ENCODE measurements around the gene FAM229B. TPM values are rescaled to one million over a fixed set of nuclear protein-coding genes. Genes with fewer than 3 reads are reported as not detected.

The FAM229B gene
- total RNA-seq, 1 experiment from 2014 or later = 20.0 TPM

- no peak overlapping the region for H3K4me3 Mint-ChIP-seq
- peaks cover 10% of the 10 kb centered on the region for H3K4me1 Mint-ChIP-seq
- H3K27ac Mint-ChIP-seq = no peak overlapping the region
- DNase-seq (ENCODE audit: low spot score) (no peak), ATAC-seq (no peak)
- CTCF ChIA-PET = interaction anchor here (1.6 kb wide), 1 partner anchor 36 kb away, joined by 6 read pairs; the partner anchor contains the start of genes FAM229B and TUBE1
- TF ChIP-seq, protein P1, sequence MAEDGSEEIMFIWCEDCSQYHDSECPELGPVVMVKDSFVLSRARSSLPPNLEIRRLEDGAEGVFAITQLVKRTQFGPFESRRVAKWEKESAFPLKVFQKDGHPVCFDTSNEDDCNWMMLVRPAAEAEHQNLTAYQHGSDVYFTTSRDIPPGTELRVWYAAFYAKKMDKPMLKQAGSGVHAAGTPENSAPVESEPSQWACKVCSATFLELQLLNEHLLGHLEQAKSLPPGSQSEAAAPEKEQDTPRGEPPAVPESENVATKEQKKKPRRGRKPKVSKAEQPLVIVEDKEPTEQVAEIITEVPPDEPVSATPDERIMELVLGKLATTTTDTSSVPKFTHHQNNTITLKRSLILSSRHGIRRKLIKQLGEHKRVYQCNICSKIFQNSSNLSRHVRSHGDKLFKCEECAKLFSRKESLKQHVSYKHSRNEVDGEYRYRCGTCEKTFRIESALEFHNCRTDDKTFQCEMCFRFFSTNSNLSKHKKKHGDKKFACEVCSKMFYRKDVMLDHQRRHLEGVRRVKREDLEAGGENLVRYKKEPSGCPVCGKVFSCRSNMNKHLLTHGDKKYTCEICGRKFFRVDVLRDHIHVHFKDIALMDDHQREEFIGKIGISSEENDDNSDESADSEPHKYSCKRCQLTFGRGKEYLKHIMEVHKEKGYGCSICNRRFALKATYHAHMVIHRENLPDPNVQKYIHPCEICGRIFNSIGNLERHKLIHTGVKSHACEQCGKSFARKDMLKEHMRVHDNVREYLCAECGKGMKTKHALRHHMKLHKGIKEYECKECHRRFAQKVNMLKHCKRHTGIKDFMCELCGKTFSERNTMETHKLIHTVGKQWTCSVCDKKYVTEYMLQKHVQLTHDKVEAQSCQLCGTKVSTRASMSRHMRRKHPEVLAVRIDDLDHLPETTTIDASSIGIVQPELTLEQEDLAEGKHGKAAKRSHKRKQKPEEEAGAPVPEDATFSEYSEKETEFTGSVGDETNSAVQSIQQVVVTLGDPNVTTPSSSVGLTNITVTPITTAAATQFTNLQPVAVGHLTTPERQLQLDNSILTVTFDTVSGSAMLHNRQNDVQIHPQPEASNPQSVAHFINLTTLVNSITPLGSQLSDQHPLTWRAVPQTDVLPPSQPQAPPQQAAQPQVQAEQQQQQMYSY (CRISPR knock-in tag; IDR thresholded peaks at IDR 0.05) = no peak
- no peak for TF ChIP-seq NR1H2 (CRISPR knock-in tag; IDR thresholded peaks at IDR 0.05)
- no peak for TF ChIP-seq KAT7 (CRISPR knock-in tag; IDR thresholded peaks at IDR 0.05; ENCODE audit: borderline replicate concordance)
- no peak for TF ChIP-seq ZNF671 (CRISPR knock-in tag; IDR thresholded peaks at IDR 0.05)
- TF ChIP-seq, protein P2, sequence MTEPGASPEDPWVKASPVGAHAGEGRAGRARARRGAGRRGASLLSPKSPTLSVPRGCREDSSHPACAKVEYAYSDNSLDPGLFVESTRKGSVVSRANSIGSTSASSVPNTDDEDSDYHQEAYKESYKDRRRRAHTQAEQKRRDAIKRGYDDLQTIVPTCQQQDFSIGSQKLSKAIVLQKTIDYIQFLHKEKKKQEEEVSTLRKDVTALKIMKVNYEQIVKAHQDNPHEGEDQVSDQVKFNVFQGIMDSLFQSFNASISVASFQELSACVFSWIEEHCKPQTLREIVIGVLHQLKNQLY (CRISPR knock-in tag; IDR thresholded peaks at IDR 0.05) = no peak
- TF ChIP-seq IRF2 (CRISPR knock-in tag; IDR thresholded peaks at IDR 0.05; ENCODE audit: borderline replicate concordance, low read depth) = no peak
- TF ChIP-seq, protein P3, sequence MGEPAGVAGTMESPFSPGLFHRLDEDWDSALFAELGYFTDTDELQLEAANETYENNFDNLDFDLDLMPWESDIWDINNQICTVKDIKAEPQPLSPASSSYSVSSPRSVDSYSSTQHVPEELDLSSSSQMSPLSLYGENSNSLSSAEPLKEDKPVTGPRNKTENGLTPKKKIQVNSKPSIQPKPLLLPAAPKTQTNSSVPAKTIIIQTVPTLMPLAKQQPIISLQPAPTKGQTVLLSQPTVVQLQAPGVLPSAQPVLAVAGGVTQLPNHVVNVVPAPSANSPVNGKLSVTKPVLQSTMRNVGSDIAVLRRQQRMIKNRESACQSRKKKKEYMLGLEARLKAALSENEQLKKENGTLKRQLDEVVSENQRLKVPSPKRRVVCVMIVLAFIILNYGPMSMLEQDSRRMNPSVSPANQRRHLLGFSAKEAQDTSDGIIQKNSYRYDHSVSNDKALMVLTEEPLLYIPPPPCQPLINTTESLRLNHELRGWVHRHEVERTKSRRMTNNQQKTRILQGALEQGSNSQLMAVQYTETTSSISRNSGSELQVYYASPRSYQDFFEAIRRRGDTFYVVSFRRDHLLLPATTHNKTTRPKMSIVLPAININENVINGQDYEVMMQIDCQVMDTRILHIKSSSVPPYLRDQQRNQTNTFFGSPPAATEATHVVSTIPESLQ (CRISPR knock-in tag; IDR thresholded peaks at IDR 0.05) = no peak
- TF ChIP-seq USF2 (CRISPR knock-in tag; IDR thresholded peaks at IDR 0.05) = no peak
- no peak for TF ChIP-seq JUN (CRISPR knock-in tag; IDR thresholded peaks at IDR 0.05)
- no peak for TF ChIP-seq SMAD4 (CRISPR knock-in tag; IDR thresholded peaks at IDR 0.05)
- TF ChIP-seq, protein P4, sequence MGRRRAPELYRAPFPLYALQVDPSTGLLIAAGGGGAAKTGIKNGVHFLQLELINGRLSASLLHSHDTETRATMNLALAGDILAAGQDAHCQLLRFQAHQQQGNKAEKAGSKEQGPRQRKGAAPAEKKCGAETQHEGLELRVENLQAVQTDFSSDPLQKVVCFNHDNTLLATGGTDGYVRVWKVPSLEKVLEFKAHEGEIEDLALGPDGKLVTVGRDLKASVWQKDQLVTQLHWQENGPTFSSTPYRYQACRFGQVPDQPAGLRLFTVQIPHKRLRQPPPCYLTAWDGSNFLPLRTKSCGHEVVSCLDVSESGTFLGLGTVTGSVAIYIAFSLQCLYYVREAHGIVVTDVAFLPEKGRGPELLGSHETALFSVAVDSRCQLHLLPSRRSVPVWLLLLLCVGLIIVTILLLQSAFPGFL (CRISPR knock-in tag; IDR thresholded peaks at IDR 0.05; ENCODE audit: borderline replicate concordance) = no peak
- no peak for TF ChIP-seq NR2C2 (CRISPR knock-in tag; IDR thresholded peaks at IDR 0.05)
- no peak for TF ChIP-seq NFATC4 (CRISPR knock-in tag; IDR thresholded peaks at IDR 0.05)
- TF ChIP-seq, protein P5, sequence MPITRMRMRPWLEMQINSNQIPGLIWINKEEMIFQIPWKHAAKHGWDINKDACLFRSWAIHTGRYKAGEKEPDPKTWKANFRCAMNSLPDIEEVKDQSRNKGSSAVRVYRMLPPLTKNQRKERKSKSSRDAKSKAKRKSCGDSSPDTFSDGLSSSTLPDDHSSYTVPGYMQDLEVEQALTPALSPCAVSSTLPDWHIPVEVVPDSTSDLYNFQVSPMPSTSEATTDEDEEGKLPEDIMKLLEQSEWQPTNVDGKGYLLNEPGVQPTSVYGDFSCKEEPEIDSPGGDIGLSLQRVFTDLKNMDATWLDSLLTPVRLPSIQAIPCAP (CRISPR knock-in tag; IDR thresholded peaks at IDR 0.05) = no peak
- TF ChIP-seq, protein P6, sequence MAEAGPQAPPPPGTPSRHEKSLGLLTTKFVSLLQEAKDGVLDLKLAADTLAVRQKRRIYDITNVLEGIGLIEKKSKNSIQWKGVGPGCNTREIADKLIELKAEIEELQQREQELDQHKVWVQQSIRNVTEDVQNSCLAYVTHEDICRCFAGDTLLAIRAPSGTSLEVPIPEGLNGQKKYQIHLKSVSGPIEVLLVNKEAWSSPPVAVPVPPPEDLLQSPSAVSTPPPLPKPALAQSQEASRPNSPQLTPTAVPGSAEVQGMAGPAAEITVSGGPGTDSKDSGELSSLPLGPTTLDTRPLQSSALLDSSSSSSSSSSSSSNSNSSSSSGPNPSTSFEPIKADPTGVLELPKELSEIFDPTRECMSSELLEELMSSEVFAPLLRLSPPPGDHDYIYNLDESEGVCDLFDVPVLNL (CRISPR knock-in tag; IDR thresholded peaks at IDR 0.05; ENCODE audit: borderline replicate concordance, low read depth) = no peak
- TF ChIP-seq ZNF138 (CRISPR knock-in tag; conservative IDR thresholded peaks at IDR 0.05) = no peak
- TF ChIP-seq OVOL2 (CRISPR knock-in tag; IDR thresholded peaks at IDR 0.05; ENCODE audit: borderline replicate concordance) = no peak
- TF ChIP-seq ZNF121 (CRISPR knock-in tag; IDR thresholded peaks at IDR 0.05) = no peak
- TF ChIP-seq GRHL2 (CRISPR knock-in tag; IDR thresholded peaks at IDR 0.05; ENCODE audit: insufficient replicate concordance, severe bottlenecking) = no peak
- H3K36me3 Mint-ChIP-seq = no peaks in the 10 kb centered on the region
- POLR2A ChIA-PET = no interaction called here
- no peaks in the 10 kb centered on the region for H3K27me3 Mint-ChIP-seq (ENCODE audit: low read depth)
- no peaks in the 10 kb centered on the region for H3K9me3 Mint-ChIP-seq
These were observed 35.4 kb downstream of the FAM229B start for GRCh38 chr6:112122756-112123155.

Data from WTC11 (cell line).